H1 (cell line): ENCODE results near the gene VAPB. TPM values are rescaled to one million over a fixed set of nuclear protein-coding genes. Genes with fewer than 3 reads are reported as not detected.

Source experiments
- BACH1 ChIP-seq: IDR thresholded peaks from 2 replicates; pipeline ENCODE4 v1.6.1; 2012; ENCODE audit warnings: low read length, improper control_type of control experiment
- CHD2 ChIP-seq: IDR thresholded peaks from 2 replicates; pipeline ENCODE4 v1.6.1; 2012; ENCODE audit warnings: low read length, improper control_type of control experiment
- CHD7 ChIP-seq: fragments of 300-600 bp; sonication (generic); IDR thresholded peaks from 2 replicates; pipeline ENCODE4 v1.7.1; 2012; ENCODE audit warnings: low read length, moderate library complexity, mild to moderate bottlenecking, inconsistent platforms; ENCODE audit not compliant: insufficient replicate concordance
- CTBP2 ChIP-seq: IDR thresholded peaks from 2 replicates; pipeline ENCODE4 v1.7.0; 2011; ENCODE audit warnings: borderline replicate concordance, mild to moderate bottlenecking, moderate library complexity, mixed read lengths, low read length; ENCODE audit not compliant: insufficient read depth, insufficient read length
- EP300 ChIP-seq, 2 experiments: IDR thresholded peaks; 1 replicate in 1 of 2; 2 replicates in 1 of 2; pipeline ENCODE4 v1.6.1; 2011 to 2012; ENCODE audit warnings: low read depth in 2 of 2, low read length in 2 of 2, mild to moderate bottlenecking in 2 of 2, borderline replicate concordance in 1 of 2, inconsistent platforms in 1 of 2, moderate library complexity in 1 of 2
- KDM1A ChIP-seq: fragments of 200-600, 300-600 bp; sonication (generic); IDR thresholded peaks from 2 replicates; pipeline ENCODE4 v1.7.1; 2016; ENCODE audit warnings: mild to moderate bottlenecking, low read length, borderline replicate concordance
- MAFK ChIP-seq: IDR thresholded peaks from 2 replicates; pipeline ENCODE4 v1.6.1; 2012; ENCODE audit warnings: low read depth, mild to moderate bottlenecking, improper control_type of control experiment, low read length
- RBBP5 ChIP-seq: IDR thresholded peaks from 2 replicates; pipeline ENCODE4 v1.7.1; 2012; ENCODE audit warnings: low read depth, mild to moderate bottlenecking, inconsistent platforms, low read length, moderate library complexity, borderline replicate concordance
- SP2 ChIP-seq: IDR thresholded peaks from 2 replicates; pipeline ENCODE4 v1.6.1; 2012; ENCODE audit warnings: mild to moderate bottlenecking, low read length, inconsistent platforms
- SRF ChIP-seq: IDR thresholded peaks from 2 replicates; pipeline ENCODE4 v1.6.1; 2011; ENCODE audit warnings: mild to moderate bottlenecking, low read depth, low read length, moderate library complexity
- YY1 ChIP-seq: IDR thresholded peaks from 2 replicates; pipeline ENCODE4 v1.6.1; 2011; ENCODE audit warnings: low read depth, mild to moderate bottlenecking, low read length
- polyA plus RNA-seq, 7 experiments: library from polyadenylated mRNA; depleted of rRNA in 3 of 7; stranded (reverse) in 5 of 7; unstranded in 2 of 7; fragments of >200 nt in 5 of 7; fragments of 200-250 nt in 2 of 7; gene quantifications; 1 replicate in 5 of 7; 2 replicates in 1 of 7; 4 replicates in 1 of 7; pipeline versions ENCODE4 v1.2.1 to v1.2.3, GENCODE V29; 2011 to 2013; ENCODE audit warnings: missing spikeins in 2 of 7, mixed read lengths in 2 of 7
- total RNA-seq: library from RNA; stranded (reverse); fragmentation: NEBNext Ultra II Directional; extraction: Animal tissue kit (Norgen Biotek cat#: 25700); gene quantifications from 2 replicates; pipeline ENCODE4 v1.2.1, GENCODE V29; 2021
- TF ChIP-seq, protein P1 (sequence below): IDR thresholded peaks from 2 replicates; pipeline ENCODE4 v1.6.1; 2011; ENCODE audit warnings: low read depth, mild to moderate bottlenecking, low read length; ENCODE audit not compliant: insufficient read depth

VAPB gene
- total and polyA plus RNA-seq, 2 of the 8 experiments (the other 6 are each of a cell fraction or from before 2014, with no cell fraction given) = 24.4 to 62.8 TPM

GRCh38 chr20:58454460-58454859 is 65.4 kb downstream of the VAPB start (continued):
- TF ChIP-seq CHD7 (no peak), SRF (no peak), BACH1 (no peak), MAFK (no peak), RBBP5 (no peak), KDM1A (no peak), CHD2 (no peak), EP300 (IDR thresholded peaks at IDR 0.05; ENCODE audit: borderline replicate concordance in 1 of 2, low read depth in 2 of 2, low read length in 2 of 2) (no peak), SP2 (no peak), CTBP2 (no peak), YY1 (no peak)
- TF ChIP-seq, protein P1, sequence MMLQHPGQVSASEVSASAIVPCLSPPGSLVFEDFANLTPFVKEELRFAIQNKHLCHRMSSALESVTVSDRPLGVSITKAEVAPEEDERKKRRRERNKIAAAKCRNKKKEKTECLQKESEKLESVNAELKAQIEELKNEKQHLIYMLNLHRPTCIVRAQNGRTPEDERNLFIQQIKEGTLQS = no peak
